K562 (cell line): ENCODE data around the gene USB1.

Source experiments
- BRF2 ChIP-seq: IDR thresholded peaks from 3 replicates; pipeline ENCODE4 v1.6.1; 2011; ENCODE audit warnings: borderline replicate concordance, mild to moderate bottlenecking; ENCODE audit not compliant: insufficient read length, insufficient read depth
- CTCF ChIP-seq, 3 experiments: IDR thresholded peaks in 2 of 3; conservative IDR thresholded peaks in 1 of 3; 2 replicates each; pipeline ENCODE4 v1.5.1; 2011 to 2012; ENCODE audit warnings: low read length in 3 of 3, mild to moderate bottlenecking in 3 of 3, control low read depth in 2 of 3, improper control_type of control experiment in 1 of 3, inconsistent platforms in 1 of 3, low read depth in 1 of 3, mixed read lengths in 1 of 3, moderate library complexity in 1 of 3; ENCODE audit not compliant: insufficient read depth in 2 of 3
- DEAF1 ChIP-seq: fragments of 450-650 bp; formaldehyde crosslinking; IDR thresholded peaks from 2 replicates; pipeline ENCODE4 v1.4.0; 2020; ENCODE audit warnings: mild to moderate bottlenecking, moderate library complexity
- ELF4 ChIP-seq: fragments of 450-650 bp; formaldehyde crosslinking; IDR thresholded peaks from 2 replicates; pipeline ENCODE4 v1.4.0; 2022; ENCODE audit warnings: missing genetic modification characterization
- ERF ChIP-seq: fragments of 450-650 bp; formaldehyde crosslinking; IDR thresholded peaks from 2 replicates; pipeline ENCODE4 v1.4.0; 2020; ENCODE audit warnings: mild to moderate bottlenecking, mixed read lengths
- EZH2 ChIP-seq: IDR thresholded peaks from 2 replicates; pipeline ENCODE4 v1.6.1; 2012; ENCODE audit warnings: low read depth, mild to moderate bottlenecking, inconsistent platforms, low read length, borderline replicate concordance
- MNT ChIP-seq, 2 experiments: fragments of 450-650 bp; conservative IDR thresholded peaks; 2 replicates each; pipeline ENCODE4 v1.6.1; 2017; ENCODE audit warnings: mild to moderate bottlenecking in 2 of 2, moderate library complexity in 2 of 2
- MYBL2 ChIP-seq, 2 experiments: fragments of 450-650 bp in 1 of 2; sonication (generic) in 1 of 2; formaldehyde crosslinking in 1 of 2; IDR thresholded peaks; 2 replicates each; pipeline versions ENCODE4 v1.6.1 to v1.8.1; 2017 to 2022; ENCODE audit warnings: borderline replicate concordance in 1 of 2, inconsistent platforms in 1 of 2, low read depth in 1 of 2, mild to moderate bottlenecking in 1 of 2, missing genetic modification reagents in 1 of 2, moderate library complexity in 1 of 2
- POLR2AphosphoS5 ChIP-seq: IDR thresholded peaks from 2 replicates; pipeline ENCODE4 v1.6.1; 2011; ENCODE audit warnings: mild to moderate bottlenecking, low read depth, low read length, moderate library complexity; ENCODE audit not compliant: control insufficient read depth, insufficient read depth
- RUNX1 ChIP-seq: sonication (generic); IDR thresholded peaks from 2 replicates; pipeline ENCODE4 v1.6.1; 2016; ENCODE audit warnings: antibody characterized with exemption, low read depth

GRCh38 chr16:58029410-58029809 lies 28.2 kb downstream of the USB1 start:
- no peak for TF ChIP-seq DEAF1
- no peak for TF ChIP-seq CTCF (IDR thresholded peaks at IDR 0.05 in 2 of 3, conservative IDR thresholded peaks at IDR 0.05 in 1 of 3; ENCODE audit: insufficient read depth in 2 of 3, low read depth in 1 of 3, low read length in 3 of 3)
- no peak for TF ChIP-seq EZH2
- TF ChIP-seq MNT (conservative IDR thresholded peaks at IDR 0.05) = no peak
- TF ChIP-seq POLR2AphosphoS5 = no peak
- TF ChIP-seq RUNX1 = no peak
- no peak for TF ChIP-seq ERF (CRISPR knock-in tag)
- TF ChIP-seq MYBL2 (IDR thresholded peaks at IDR 0.05; ENCODE audit: low read depth) = no peak
- no peak for TF ChIP-seq MYBL2 (CRISPR knock-in tag; IDR thresholded peaks at IDR 0.05; ENCODE audit: borderline replicate concordance)
- no peak for TF ChIP-seq BRF2
- TF ChIP-seq ELF4 (CRISPR knock-in tag) = no peak
